Upper lobe of left lung (tissue), 4 donors: ENCODE results near the gene DCDC2.

ENCODE experiments used
- CTCF ChIP-seq, 6 experiments: fragments of 450-650 bp in 4 of 6; fragments of 200-600 bp in 2 of 6; sonication (generic) in 2 of 6; IDR thresholded peaks; one replicate each; pipeline ENCODE4 v1.5.1; 2016 to 2019; ENCODE audit warnings: antibody characterized with exemption in 6 of 6
- POLR2A ChIP-seq, 4 donors: fragments of 450-650 bp; IDR thresholded peaks; one replicate each; pipeline ENCODE4 v1.5.1; 2016 to 2017; ENCODE audit warnings: antibody characterized with exemption in 4 of 4, mild to moderate bottlenecking in 2 of 4

- no peak for TF ChIP-seq CTCF (IDR thresholded peaks at IDR 0.05)
- no peak for TF ChIP-seq POLR2A (IDR thresholded peaks at IDR 0.05)
Observed at GRCh38 chr6:24154121-24154520, 203.7 kb downstream of the DCDC2 start.
